GM13977 (cell line): Measurements from ENCODE around the gene MED15.
"Not testable (repeated sequence)": the region's sequence is repeated elsewhere in the genome, so short reads cannot be mapped to it uniquely, and the experiment has no call there.

Source experiments
- DNase-seq: peaks from one replicate; pipeline ENCODE4 v3.0.0; 2012; ENCODE audit warnings: low spot score
- CTCF ChIP-seq: IDR thresholded peaks from 2 replicates; pipeline ENCODE4 v1.5.1; 2012; ENCODE audit warnings: mild to moderate bottlenecking, control low read depth; ENCODE audit not compliant: insufficient read depth; ENCODE audit errors: extremely low read depth, missing control alignments
- in situ Hi-C: fragments of 300-500 bp; cut with MboI; formaldehyde crosslinking; loops from one replicate; pipeline ENCODE4 v1.12.0; 2022; ENCODE audit warnings: low sequenced_read_pairs, low pct_unique_long_range_greater_than_20kb, mixed read lengths, inconsistent platforms; ENCODE audit not compliant: unreplicated experiment

Gene MED15

GRCh38 chr22:20464912-20465758 lies 42.3 kb upstream of the MED15 start:
- no peak for TF ChIP-seq CTCF
- in situ Hi-C loops = no loop called here
- DNase-seq = no peak

- no peak for TF ChIP-seq CTCF
- no peak for DNase-seq
- in situ Hi-C loops = no loop called here
Observed at GRCh38 chr22:20465759-20466077, 41.7 kb upstream of the MED15 start.

GRCh38 chr22:20466659-20467379 lies 40.6 kb upstream of the MED15 start:
- DNase-seq = no peak
- no peak for TF ChIP-seq CTCF

GRCh38 chr22:20469110-20469868 lies 38.1 kb upstream of the MED15 start:
- in situ Hi-C loops = no loop called here
- no peak for TF ChIP-seq CTCF
- no peak for DNase-seq

More at GRCh38 chr22:20466659-20467379, 40.6 kb upstream of the MED15 start:
- in situ Hi-C loops = no loop called here

GRCh38 chr22:20470525-20470924 lies 36.9 kb upstream of the MED15 start:
- in situ Hi-C loops, DNase-seq: not testable (repeated sequence)

GRCh38 chr22:20471126-20471833 lies 36.1 kb upstream of the MED15 start:
- in situ Hi-C loops = no loop called here
- DNase-seq = no peak
- no peak for TF ChIP-seq CTCF
